ENCODE measurements around the gene ALDH2.
"Not testable (repeated sequence)": the region's sequence is repeated elsewhere in the genome, so short reads cannot be mapped to it uniquely, and the experiment has no call there.

ALDH2 gene

GRCh38 chr12:111827907-111828306, 61.2 kb downstream of the ALDH2 start:
- DNase-seq (ENCODE audit: low read depth), result no peak

DNA sequence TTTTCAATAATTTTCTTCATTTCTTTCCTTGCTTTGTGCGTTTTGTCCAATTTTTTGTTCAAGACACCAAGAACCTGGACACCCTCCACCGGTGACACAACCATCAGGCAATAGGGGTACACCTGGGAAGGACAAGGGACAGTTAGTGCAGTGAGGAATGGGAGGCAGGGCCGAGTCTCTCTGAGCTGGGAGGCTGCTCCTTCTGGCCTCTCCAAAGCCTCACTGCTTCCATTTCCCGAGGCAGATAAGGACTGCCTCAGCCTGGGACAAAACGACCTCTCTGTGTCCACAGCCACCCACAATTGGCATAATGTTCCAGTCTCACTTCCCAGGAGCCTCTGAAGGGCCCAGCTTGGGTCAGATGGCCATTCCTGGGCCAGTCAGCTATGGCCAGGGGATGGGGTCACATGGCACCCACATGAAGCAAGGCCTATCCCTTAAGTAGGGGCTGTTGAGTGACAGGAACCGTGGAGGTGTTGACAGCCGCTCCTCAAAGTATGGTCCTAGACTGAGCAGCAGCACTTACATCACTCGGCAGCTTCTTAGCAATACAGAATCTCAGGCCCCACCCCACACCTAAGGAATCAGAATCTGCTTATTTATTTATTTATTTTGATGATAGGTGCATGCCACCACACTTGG, 61.7 kb downstream of the ALDH2 start:
- no peak for DNase-seq (ENCODE audit: low read depth)

- not testable (repeated sequence) for DNase-seq (ENCODE audit: low read depth)
Measured at GRCh38 chr12:111829635-111830034, 62.9 kb downstream of the ALDH2 start.

DNA sequence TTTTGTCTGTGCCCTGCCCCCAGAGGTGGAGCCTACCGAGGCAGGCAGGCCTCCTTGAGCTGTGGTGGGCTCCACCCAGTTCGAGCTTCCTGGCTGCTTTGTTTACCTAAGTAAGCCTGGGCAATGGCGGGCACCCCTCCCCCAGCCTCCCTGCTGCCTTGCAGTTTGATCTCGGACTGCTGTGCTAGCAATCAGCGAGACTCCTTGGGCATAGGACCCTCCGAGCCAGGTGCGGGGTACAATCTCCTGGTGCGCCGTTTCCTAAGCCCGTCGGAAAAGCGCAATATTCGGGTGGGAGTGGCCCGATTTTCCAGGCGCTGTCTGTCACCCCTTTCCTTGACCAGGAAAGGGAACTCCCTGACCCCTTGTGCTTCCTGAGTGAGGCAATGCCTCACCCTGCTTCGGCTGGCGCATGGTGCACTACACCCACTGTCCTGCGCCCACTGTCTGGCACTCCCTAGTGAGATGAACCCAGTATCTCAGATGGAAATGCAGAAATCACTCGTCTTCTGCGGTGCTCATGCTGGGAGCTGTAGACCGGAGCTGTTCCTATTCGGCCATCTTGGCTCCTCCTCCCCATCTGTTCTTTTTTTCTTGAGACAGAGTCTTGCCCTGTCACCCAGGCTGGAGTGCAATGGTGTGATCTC, 68.1 kb downstream of the ALDH2 start:
- not testable (repeated sequence) for DNase-seq (ENCODE audit: low read depth)

DNA sequence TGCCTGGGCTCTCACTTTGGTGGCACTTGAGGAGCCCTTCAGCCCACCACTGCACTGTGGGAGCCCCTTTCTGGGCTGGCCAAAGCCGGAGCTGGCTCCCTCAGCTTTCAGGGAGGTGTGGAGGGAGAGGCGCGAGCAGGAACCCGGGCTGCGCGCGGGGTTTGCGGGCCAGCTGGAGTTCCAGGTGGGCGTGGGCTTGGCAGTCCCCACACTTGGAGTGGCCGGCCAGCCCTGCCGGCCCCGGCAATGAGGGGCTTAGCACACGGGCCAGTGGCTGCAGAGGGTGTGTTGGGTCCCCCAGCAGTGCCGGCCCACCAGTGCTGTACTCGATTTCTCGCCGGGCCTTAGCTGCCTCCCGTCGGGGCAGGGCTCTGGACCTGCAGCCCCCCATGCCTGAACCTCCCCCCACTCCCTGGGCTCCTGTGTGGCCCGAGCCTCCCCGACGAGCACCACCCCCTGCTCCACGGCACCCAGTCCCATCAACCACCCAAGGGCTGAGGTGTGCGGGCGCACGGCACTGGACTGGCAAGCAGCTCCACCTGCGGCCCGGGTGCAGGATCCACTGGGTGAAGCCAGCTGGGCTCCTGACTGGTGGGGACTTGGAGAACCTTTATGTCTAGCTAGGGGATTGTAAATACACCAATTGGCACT, 68.9 kb downstream of the ALDH2 start:
- DNase-seq (ENCODE audit: low read depth), result not testable (repeated sequence)

GRCh38 chr12:111838353-111838752, 71.6 kb downstream of the ALDH2 start:
- no peak for DNase-seq (ENCODE audit: low read depth)

GRCh38 chr12:111840807-111841206, 74.1 kb downstream of the ALDH2 start:
- no peak for DNase-seq (ENCODE audit: low read depth)

DNA sequence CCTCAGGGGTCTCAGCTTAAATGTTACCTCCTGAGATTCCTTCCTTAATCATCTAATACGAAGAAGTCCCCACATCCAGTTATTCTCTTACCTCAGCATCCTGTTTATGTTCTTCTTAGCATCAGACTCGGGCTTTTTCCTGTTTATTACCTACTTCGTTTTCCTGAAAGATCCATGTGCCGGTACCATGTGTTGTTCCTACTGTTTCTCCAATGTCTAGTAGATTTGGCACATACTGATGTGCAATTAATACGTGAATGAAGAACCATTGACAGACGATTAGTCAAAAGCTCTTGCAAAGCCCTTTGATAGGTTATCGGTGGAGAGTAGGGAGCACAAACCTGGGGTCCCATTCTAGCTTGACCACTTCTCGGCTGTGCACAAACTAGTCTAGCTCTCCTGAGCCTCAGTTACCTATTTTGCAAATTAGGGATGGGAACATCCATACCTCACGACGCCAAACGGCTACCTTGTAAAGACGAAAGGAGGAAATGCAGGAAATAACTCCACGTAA, 74.6 kb downstream of the ALDH2 start:
- DNase-seq (ENCODE audit: low read depth), result no peak

DNA sequence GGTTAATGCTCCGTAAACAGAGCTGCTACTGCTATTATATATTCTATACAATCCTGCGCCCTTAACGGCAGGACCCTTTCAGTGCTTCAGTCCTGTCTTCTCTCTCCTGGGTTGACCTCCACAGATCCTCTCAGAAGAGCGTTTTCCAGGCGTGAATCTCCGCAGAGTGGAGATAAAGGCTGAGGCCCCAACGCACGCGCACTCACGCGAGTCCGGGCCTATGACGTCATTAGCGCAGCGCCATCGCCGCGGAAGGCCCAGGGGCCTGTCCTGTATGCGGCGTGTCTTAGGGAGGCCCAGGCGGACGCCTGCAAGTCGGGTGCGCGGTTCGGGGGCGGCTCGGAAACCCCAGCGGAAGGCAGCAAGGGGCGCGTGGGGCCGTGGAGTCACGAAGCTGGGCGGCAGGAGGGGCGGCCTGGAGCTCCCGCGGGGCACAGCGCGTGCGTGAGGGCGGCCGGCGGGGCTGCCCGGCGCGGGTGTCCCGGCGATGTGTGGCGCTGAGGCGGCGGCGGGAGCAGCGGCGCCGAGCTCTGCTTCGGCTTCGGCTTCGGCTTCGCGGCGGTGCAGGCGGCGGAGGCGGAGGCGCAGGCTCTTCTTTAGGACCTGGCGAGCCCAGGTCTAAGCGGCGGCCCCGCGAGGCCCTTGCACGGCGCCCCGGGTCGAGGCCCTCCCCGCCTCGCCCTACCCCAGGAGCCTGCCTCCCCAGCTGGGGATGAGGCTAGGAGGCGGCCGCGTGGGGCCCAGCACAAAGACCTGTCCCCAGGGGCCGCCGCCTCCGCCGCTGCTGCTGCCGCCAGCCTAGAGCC, 75.2 kb downstream of the ALDH2 start, which contains the start of gene MAPKAPK5:
TSS of gene MAPKAPK5 (plus strand) at position 479 of the 806 bp plus-strand sequence. CDS start 506 bp downstream, outside the sequence.
- DNase-seq (ENCODE audit: low read depth), result peak; percentile 87

GRCh38 chr12:111842556-111843396, 76.0 kb downstream of the ALDH2 start:
- no peak for DNase-seq (ENCODE audit: low read depth)

GRCh38 chr12:111846016-111846415, 79.3 kb downstream of the ALDH2 start:
- no peak for DNase-seq (ENCODE audit: low read depth)

GRCh38 chr12:111850526-111850925, 83.8 kb downstream of the ALDH2 start:
- no peak for DNase-seq (ENCODE audit: low read depth)

GRCh38 chr12:111858186-111858585, 91.5 kb downstream of the ALDH2 start:
- DNase-seq (ENCODE audit: low read depth), result no peak

DNA sequence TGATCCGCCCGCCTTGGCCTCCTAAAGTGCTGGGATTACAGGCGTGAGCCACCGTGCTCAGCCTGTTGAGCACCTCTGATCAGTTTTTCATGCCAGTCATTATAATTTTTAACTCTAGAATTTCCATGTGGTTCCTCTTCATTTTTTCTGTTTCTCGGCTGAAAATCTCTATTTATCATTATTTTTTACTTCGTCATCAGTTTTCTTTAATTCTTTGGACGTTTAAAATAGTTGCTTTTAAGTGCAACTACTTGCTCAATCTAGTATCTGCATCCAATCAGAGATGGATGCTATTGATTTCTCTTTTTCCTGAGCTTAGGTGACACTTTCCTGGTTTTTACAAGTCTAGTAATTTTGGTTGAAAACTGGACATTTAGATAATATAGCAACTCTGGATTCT, 92.0 kb downstream of the ALDH2 start:
- no peak for DNase-seq (ENCODE audit: low read depth)

DNA sequence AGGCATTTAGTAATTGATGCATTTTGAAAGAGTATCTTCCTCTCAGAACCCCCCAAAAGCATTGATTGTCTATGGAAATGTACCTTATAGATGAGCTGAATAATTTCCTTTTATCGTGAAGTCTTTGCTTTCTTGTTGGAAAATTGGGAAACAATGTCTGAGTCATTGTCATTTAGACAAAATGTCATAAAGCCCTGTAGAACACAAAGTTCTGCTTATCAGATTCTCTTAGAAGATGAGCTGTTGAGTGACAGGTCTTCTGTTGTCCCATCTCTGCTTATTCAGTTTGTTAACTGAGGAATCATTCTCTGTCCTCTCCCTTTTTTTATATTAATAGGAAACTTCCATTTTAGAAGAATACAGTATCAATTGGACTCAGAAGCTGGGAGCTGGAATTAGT, 98.2 kb downstream of the ALDH2 start:
- DNase-seq (ENCODE audit: low read depth), result no peak
